GM18519 (cell line): Measurements from ENCODE around the gene OR52K2.
"Not testable (repeated sequence)": the region's sequence is repeated elsewhere in the genome, so short reads cannot be mapped to it uniquely, and the experiment has no call there.

Experiments
- ATAC-seq: cut with Tn5 transposase; IDR thresholded peaks from one replicate; pipeline ENCODE4 v1.9.1; 2021; ENCODE audit warnings: mild to moderate bottlenecking, moderate library complexity; ENCODE audit not compliant: unreplicated experiment, low FRiP score

The OR52K2 gene

DNA sequence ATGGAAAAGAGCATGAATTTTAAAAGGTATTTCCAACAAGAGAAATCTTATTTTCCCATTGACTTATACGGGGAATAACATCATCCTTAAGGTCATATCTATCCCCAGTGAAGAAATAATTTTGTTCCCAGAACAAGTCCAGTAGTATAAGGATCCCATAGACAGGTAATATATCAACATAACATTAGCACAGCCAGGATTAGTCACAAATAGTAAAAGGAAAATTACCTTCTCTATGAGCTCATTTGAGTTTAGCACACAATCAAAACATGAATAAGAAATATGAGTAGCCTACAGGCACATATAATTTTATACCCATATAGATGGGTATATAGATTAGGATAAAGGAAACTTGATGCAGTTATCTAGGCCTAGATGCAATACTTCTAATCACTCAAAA is 30.5 kb downstream of the OR52K2 start:
- ATAC-seq: no peak

GRCh38 chr11:4480577-4481239 is 31.6 kb downstream of the OR52K2 start:
- ATAC-seq: no peak

DNA sequence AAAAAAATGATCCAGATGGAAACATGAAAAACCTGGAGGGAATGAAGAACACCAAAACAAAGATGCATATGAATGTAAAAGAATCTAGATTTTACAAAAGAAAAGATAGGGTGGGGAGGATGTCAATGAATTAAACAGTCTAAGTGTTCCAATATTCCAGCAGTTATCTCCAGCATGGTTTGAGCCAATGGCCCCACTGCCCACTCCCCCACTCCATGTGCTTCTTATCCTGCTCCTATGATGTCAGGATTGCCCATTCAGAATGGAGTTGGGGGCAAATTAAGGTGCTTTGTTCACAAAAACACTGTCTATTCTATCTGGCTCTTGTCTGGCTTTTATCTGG is 32.1 kb downstream of the OR52K2 start:
- ATAC-seq: no peak

GRCh38 chr11:4482445-4482844 is 33.4 kb downstream of the OR52K2 start, which contains the start of gene OR52K1:
OR52K1 (plus strand) TSS chr11:4482646; CDS start chr11:4488901, 6,255 bp downstream.
- ATAC-seq: no peak

DNA sequence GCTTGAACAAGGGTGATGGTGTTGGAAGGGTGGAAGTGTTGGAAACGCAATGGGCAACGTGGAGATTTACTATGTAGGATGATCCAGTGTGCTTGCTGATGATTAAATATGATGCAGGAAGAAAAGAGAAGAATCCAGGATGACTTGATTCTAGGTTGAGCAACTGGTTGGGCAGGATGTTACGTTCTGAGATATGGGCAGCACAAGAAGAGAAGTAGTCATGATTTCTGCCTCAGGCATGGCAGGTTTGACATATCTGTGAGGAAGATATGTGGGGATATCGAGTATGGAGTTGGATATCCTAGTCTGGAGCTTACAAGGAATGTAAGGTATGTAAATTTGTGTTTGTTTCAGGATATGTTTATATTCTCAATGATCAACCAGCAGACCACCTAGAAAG is 35.2 kb downstream of the OR52K2 start:
- no peak for ATAC-seq

DNA sequence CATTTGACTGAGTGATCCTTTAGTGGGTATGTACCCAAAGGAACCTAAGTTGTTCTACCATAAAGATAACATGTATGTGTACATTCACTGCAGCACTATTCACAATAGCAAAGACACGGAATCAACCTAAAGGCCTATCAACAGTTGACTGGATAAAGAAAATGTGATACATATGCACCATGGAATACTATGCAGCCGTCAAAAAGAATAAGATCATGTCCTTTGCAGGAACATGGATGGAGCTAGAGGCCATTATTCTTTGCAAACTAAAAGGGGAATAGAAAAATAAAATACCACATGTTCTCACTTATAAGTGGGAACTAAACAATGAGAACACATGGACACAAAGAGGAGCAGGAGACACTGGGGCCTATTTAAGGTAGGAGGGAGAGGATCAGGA is 42.3 kb downstream of the OR52K2 start:
- ATAC-seq: not testable (repeated sequence)

DNA sequence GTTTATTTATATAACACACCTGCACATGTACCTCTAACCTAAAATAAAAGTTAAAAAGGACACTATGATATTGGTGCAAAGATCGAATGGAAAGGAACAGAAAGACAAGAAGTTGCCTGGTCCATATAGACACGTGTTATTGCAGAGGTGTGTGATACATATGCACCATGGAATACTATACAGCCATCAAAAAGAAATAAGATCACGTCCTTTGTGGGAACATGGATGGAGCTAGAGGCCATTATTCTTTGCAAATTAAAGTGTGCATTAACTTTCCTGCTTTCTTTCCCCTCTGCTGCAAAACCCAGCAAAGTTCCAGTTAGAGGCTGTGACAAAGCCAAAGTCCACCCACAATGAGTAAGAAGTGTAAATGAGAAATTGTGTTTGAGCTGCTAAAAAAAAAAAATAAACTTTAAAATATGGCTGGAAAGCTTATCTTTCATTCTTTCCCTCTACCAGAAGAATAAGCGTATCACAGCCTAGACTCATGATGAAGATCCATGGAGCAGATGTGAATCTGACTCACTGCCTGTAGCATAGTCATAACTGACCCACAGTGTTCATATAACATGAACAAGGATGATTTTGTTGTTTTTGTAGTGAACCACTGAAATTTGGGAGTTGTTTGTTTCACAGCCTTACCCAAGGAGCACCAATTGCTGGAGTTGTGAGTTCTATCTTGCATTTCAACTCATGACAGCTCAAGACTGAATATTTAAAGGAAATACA is 42.9 kb downstream of the OR52K2 start:
- no peak for ATAC-seq

- ATAC-seq: no peak
Observed at GRCh38 chr11:4493480-4493818, 44.4 kb downstream of the OR52K2 start.

GRCh38 chr11:4495487-4495886 is 46.4 kb downstream of the OR52K2 start:
- ATAC-seq: no peak

DNA sequence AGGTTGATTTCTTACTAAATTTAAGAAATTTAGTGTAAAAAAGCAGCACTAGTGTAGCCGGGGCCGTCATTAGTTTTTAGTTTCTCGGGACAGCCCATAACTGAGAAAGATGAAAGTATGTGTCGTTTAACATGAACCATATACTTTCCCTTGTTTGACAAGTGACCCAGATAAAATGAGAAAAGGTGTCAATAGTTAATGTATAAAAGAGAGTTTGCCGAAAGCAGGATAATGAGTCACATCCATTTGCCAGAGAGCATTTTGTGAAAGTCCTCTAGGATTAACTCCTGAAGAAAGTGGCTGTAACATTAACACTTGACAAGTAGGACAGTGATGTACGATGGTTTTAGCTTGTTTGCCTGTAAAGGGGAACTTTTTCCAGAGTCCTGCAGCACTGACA is 46.9 kb downstream of the OR52K2 start:
- no peak for ATAC-seq

GRCh38 chr11:4496557-4497248 is 47.6 kb downstream of the OR52K2 start:
- ATAC-seq: no peak
